Epithelial cell of proximal tubule (primary cell): ENCODE measurements around the gene RAPH1. TPM values are rescaled to one million over a fixed set of nuclear protein-coding genes. Genes with fewer than 3 reads are reported as not detected.
"Not testable (repeated sequence)": the region's sequence is repeated elsewhere in the genome, so short reads cannot be mapped to it uniquely, and the experiment has no call there.

Experiments used
- DNase-seq: peaks from one replicate; pipeline ENCODE4 v3.0.0-alpha.2; 2011; ENCODE audit warnings: low read depth
- H3K4me3 ChIP-seq: 2 replicates; pipeline ENCODE4 v1.5.1; 2011; ENCODE audit warnings: low read depth, mild to moderate bottlenecking, low read length
- total RNA-seq: library from RNA; depleted of rRNA; stranded (reverse); fragments of >200 nt; gene quantifications from 2 replicates; pipeline ENCODE4 v1.2.3, GENCODE V29; 2015
- TF ChIP-seq, protein P1 (sequence below): conservative IDR thresholded peaks from 2 replicates; pipeline ENCODE4 v1.5.1; 2012; ENCODE audit warnings: low read depth, mild to moderate bottlenecking, low read length

The RAPH1 gene
- total RNA-seq, 1 donor from 2014 or later, result 33.4 TPM

DNA sequence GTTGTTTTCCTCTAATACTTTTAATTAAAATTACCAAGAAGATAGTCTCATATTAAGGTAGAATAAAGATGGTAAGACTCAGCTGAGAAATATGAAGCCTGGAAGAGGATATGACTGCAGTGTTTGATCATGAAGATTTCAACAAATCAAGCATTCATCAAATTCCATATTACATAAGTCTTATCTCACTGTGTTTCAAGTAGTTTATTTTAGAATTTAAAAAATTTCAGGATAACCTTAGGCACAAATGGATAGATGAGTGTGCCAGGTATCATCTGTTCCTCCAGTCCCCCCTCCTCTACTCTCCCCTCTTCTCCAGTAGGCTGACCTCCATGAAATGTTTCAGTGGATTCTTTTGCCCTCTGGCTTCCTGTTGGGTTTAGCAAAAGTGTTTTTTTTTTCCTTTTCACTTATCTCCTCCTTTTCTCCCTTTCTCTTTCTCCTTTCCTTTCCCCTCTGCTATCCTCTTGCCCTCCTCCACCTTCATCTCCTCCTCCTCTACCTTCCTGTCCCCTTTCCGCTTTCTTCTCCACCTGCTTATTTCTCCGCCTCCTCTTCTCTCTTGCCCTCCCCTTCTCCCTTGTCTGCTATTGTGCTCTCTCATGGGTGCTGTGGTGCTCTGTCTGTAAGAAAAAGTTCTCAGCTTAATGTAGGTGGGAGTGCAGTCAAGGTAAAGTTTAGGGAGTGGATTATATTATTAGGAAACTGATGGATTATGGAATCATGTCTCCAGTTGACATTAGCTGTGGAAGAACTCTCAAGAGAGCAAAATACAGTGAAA is 134.1 kb downstream of the RAPH1 start:
- DNase-seq, result no peak
- H3K4me3 ChIP-seq, result no peak overlapping the region
- TF ChIP-seq, protein P1, sequence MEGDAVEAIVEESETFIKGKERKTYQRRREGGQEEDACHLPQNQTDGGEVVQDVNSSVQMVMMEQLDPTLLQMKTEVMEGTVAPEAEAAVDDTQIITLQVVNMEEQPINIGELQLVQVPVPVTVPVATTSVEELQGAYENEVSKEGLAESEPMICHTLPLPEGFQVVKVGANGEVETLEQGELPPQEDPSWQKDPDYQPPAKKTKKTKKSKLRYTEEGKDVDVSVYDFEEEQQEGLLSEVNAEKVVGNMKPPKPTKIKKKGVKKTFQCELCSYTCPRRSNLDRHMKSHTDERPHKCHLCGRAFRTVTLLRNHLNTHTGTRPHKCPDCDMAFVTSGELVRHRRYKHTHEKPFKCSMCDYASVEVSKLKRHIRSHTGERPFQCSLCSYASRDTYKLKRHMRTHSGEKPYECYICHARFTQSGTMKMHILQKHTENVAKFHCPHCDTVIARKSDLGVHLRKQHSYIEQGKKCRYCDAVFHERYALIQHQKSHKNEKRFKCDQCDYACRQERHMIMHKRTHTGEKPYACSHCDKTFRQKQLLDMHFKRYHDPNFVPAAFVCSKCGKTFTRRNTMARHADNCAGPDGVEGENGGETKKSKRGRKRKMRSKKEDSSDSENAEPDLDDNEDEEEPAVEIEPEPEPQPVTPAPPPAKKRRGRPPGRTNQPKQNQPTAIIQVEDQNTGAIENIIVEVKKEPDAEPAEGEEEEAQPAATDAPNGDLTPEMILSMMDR, result no peak

DNA sequence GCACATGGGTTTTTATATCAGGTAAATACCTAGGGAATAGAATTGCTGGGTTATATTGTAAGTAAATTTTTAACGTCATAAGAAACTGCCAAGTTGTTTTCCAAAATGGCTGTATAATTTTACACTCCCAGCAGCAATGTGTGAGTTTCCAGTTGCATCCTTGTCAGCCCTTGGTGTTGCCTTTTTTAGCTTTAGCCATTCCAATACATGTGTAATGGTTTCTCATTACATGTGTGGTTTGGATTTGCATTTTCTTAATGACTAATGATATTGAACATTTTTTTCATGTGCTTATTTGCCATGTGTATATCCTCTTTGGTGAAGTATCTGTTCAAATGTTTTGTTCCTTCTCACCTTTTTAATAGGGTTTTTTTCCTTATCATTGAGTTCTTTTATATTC is 136.1 kb downstream of the RAPH1 start:
- no peak for DNase-seq
- no peak overlapping the region for H3K4me3 ChIP-seq
- TF ChIP-seq, protein P1, result no peak

DNA sequence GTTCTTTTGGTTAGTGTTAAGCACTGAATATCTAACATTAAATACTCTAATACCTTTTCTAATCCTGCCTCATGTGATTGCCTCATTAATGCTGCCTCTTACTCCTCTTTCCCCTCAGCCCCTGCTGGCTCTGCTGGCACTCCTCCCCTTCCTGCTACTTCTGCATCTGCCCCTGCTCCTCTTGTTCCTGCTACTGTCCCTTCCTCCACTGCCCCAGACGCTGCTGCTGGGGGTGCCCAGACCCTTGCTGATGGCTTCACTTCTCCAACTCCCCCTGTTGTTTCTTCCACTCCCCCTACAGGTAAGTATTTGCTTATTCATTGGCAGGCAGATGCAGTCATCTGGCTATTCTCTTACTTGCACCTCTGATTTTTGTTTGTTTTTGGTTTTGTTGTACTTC is 138.4 kb downstream of the RAPH1 start:
- no peak for DNase-seq
- TF ChIP-seq, protein P1, result peak; percentile 65
- no peak overlapping the region for H3K4me3 ChIP-seq

DNA sequence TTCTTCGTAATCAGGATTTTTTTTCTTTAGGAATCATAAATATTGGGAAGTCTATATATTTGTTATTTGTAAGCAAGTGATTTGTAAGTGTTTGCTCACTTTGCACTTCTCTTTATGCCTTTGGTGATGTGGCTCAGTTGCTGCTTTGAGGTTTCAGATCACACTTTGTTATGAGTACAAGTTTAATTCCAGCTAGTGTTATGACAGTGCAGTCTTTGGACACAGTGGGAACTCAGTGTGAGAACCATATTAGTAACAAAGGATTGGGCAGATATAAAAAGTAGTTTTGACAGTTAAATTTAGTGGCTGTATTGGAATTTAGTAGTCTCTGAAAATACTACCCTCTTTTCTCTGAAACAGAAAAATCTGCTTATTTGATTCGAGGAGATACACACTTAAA is 139.2 kb downstream of the RAPH1 start:
- TF ChIP-seq, protein P1, result no peak
- H3K4me3 ChIP-seq, result no peak overlapping the region
- no peak for DNase-seq

DNA sequence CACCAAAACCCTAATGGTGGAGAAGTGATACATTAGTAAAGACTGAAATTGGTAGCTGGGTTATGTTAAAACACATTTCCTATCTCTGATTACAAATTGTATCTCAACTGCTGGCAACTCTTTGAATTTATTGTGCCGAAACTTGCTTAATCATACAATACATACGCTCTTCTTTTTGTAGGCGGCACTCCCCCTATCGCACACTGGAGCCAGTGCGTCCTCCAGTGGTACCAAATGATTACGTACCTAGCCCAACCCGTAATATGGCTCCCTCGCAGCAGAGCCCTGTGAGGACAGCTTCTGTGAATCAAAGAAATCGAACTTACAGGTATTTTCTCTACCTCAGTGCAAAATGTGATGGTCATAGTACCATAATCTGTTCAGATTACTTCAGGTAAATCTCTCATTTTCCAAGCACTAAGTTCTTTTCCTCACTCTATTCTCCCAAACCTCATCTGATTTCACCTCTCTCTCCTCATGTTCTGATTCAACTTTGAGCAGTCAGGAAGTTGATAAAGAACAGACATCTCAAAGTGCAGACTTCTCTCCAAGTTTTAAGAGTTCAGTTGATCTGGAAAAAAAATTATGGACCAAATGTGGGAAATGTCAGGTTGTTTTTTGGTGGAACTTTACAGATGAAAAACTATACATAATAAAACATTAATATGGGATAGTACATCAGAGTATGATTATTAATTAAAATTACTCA is 140.4 kb downstream of the RAPH1 start:
- DNase-seq, result no peak
- no peak overlapping the region for H3K4me3 ChIP-seq
- TF ChIP-seq, protein P1, result no peak

DNA sequence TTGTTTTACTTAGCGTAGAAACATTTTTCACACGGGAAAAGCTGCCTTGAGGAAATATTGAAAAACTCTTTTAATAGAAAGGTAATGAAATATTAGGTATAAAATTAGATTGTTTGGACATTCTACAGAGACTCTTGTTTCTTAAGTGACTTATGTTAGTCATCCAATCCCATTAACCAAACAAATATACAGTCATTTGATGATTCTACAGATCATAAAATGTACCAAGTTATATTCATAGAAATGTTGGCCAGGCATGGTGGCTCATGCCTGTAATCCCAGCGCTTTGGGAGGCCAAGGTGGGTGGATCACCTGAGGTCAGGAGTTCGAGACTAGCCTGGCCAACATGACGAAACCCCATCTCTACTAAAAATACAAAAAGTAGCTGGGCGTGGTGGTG is 146.9 kb downstream of the RAPH1 start:
- H3K4me3 ChIP-seq, DNase-seq: not testable (repeated sequence)

DNA sequence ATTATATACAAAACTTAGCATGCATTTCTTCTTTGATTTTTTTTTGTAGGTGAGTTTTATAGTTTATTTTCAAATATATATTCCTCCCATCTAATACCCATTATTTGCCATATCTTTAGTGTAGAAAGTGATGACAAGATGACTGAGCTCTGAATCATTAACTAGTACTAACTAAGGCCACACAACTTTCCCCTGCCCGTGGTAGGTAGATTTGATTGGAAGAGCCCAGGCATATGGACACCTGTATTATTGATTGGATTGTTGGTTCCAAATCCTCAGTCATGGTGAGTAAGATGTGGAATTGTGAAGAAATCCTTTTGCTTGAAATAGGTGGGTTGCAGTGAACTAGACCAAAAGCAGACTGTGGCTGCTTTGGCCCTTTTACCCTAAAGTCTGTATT is 152.1 kb downstream of the RAPH1 start:
- no peak overlapping the region for H3K4me3 ChIP-seq
- TF ChIP-seq, protein P1, result no peak
- DNase-seq, result no peak
